Colonic mucosa (tissue), 4 donors: Measurements from ENCODE around the gene EML4. TPM values are rescaled to one million over a fixed set of nuclear protein-coding genes. Genes with fewer than 3 reads are reported as not detected.
"Not testable (repeated sequence)": the region's sequence is repeated elsewhere in the genome, so short reads cannot be mapped to it uniquely, and the experiment has no call there.

Source experiments
- DNase-seq: peaks from one replicate; pipeline ENCODE4 v3.0.0-alpha.2; 2020
- H3K27ac ChIP-seq: fragments of 200-600 bp; one replicate; pipeline ENCODE4 v1.8.0; 2021
- H3K27me3 ChIP-seq: fragments of 200-600 bp; one replicate; pipeline ENCODE4 v1.8.0; 2021
- H3K36me3 ChIP-seq: fragments of 200-600 bp; one replicate; pipeline ENCODE4 v1.8.0; 2021
- H3K4me1 ChIP-seq: fragments of 200-600 bp; one replicate; pipeline ENCODE4 v1.8.0; 2021; ENCODE audit warnings: mild to moderate bottlenecking
- H3K4me3 ChIP-seq: fragments of 200-600 bp; one replicate; pipeline ENCODE4 v1.8.0; 2021
- H3K9ac ChIP-seq, 2 donors: one replicate each; pipeline ENCODE4 v1.7.0; 2013; ENCODE audit warnings: control low read depth in 2 of 2, low read depth in 2 of 2, low read length in 2 of 2
- H3K9me3 ChIP-seq: fragments of 200-600 bp; one replicate; pipeline ENCODE4 v1.8.0; 2021
- intact Hi-C: fragments of 100-400 bp; cut with DNase I; formaldehyde crosslinking; loops from one replicate; pipeline ENCODE4 v1.14.1; 2022
- total RNA-seq, 2 donors: library from RNA; stranded (reverse); fragmentation: NEBNext Ultra II Directional in 1 of 2; extraction: Animal tissue kit (Norgen Biotek cat#: 25700) in 1 of 2; gene quantifications; one replicate each; pipeline ENCODE4 v1.2.1, GENCODE V29; 2021
- TF ChIP-seq, protein P1 (sequence below): fragments of 200-600 bp; IDR thresholded peaks from one replicate; pipeline ENCODE4 v1.8.0; 2022; ENCODE audit warnings: antibody characterized with exemption, mild to moderate bottlenecking
- donor health status: healthy.
- donor health status: DM: no; HTN: no; CAD: no.
- donor health status: DM: no; HTN: no; CAD: no.

EML4 gene
- total RNA-seq, 2 donors from 2014 or later = 82.1 to 103 TPM

DNA sequence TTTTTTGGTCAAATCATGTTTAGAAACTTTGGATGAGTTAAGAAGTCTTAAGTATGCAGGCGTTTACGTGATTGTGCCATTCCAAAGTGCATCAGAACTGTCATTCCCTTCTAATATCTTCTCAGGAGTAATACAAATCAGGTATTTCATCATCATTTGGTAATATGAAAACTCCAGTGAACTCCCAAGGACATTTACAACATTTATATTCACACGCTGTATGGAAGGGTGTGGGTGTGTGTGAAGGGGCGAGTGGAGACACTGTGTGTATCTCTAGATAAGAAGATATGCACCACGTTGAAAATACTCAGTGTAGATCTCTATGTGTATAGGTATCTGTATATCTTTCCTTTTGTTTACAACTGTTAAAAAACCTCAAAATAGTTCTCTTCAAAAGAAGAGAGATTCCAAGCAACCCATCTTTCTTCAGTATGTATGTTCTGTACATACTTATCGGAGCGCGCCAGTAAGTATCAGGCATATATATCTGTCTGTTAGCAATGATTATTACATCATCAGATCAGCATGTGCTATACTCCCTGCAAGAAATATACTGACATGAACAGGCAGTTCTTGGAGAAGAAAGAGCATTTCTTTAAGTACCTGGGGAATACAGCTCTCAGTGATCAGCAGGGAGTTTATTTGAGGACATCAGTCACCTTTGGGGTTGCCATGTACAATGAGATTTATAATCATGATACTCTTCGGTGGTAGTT is 162.6 kb downstream of the EML4 start:
- H3K36me3 ChIP-seq = no peaks in the 10 kb centered on the region

DNA sequence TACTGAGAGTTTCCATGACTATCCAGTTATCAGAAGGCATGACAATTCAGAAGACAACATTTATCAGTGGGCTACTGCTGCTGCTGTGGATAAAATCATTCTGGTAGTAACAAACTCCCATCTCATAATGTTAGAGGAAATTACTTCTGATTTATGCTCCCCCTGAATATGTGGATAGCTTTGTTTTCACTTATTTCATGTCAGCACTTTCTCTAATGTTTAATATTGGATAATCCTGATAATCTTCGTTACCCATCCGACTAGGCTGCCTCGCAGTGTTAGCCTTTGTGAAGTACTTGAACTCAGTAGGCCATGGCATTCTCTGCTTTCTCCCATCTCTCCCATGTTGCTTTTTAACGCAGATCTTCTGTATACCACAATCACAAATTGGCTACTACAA is 163.4 kb downstream of the EML4 start:
- H3K27ac ChIP-seq = no peak overlapping the region
- H3K9ac ChIP-seq = no peak overlapping the region
- TF ChIP-seq, protein P1, sequence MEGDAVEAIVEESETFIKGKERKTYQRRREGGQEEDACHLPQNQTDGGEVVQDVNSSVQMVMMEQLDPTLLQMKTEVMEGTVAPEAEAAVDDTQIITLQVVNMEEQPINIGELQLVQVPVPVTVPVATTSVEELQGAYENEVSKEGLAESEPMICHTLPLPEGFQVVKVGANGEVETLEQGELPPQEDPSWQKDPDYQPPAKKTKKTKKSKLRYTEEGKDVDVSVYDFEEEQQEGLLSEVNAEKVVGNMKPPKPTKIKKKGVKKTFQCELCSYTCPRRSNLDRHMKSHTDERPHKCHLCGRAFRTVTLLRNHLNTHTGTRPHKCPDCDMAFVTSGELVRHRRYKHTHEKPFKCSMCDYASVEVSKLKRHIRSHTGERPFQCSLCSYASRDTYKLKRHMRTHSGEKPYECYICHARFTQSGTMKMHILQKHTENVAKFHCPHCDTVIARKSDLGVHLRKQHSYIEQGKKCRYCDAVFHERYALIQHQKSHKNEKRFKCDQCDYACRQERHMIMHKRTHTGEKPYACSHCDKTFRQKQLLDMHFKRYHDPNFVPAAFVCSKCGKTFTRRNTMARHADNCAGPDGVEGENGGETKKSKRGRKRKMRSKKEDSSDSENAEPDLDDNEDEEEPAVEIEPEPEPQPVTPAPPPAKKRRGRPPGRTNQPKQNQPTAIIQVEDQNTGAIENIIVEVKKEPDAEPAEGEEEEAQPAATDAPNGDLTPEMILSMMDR = no peak
- no peaks in the 10 kb centered on the region for H3K27me3 ChIP-seq
- intact Hi-C loops = no loop called here
- no peak for DNase-seq
- H3K4me1 ChIP-seq = no peaks in the 10 kb centered on the region
- no peak overlapping the region for H3K4me3 ChIP-seq
- H3K36me3 ChIP-seq = no peaks in the 10 kb centered on the region
- H3K9me3 ChIP-seq = no peaks in the 10 kb centered on the region

More for the DNA sequence above, 162.6 kb downstream of the EML4 start:
- no peak overlapping the region for H3K9ac ChIP-seq
- TF ChIP-seq, protein P1 = no peak
- DNase-seq = no peak
- H3K4me1 ChIP-seq = no peaks in the 10 kb centered on the region
- intact Hi-C loops = no loop called here
- H3K9me3 ChIP-seq = no peaks in the 10 kb centered on the region
- no peaks in the 10 kb centered on the region for H3K27me3 ChIP-seq
- no peak overlapping the region for H3K27ac ChIP-seq
- H3K4me3 ChIP-seq = no peak overlapping the region

DNA sequence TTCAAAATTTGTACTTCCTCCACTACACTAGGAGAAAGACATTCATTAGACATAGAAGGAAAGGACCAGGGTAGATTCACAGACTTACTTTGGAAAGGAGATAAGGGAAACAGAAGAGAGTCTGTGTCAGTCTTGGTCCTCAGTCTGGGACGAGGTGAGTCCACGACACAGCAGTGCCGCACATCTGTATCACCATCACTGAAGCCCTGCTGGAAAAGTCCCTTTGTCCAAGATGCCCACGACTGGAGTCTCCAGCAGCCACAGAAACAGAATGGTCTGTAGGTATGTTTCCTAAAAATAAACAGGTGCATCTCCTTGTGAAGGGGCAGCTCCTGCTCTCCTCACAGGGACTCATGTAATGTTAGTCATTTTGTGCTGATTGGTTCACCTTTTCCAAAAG is 164.4 kb downstream of the EML4 start:
- H3K4me1 ChIP-seq = no peaks in the 10 kb centered on the region
- H3K4me3 ChIP-seq = no peak overlapping the region
- H3K27ac ChIP-seq = no peak overlapping the region
- no peak for DNase-seq
- TF ChIP-seq, protein P1 = no peak
- no peaks in the 10 kb centered on the region for H3K9me3 ChIP-seq
- no peaks in the 10 kb centered on the region for H3K27me3 ChIP-seq
- intact Hi-C loops = no loop called here
- H3K9ac ChIP-seq = no peak overlapping the region
- H3K36me3 ChIP-seq = no peaks in the 10 kb centered on the region

DNA sequence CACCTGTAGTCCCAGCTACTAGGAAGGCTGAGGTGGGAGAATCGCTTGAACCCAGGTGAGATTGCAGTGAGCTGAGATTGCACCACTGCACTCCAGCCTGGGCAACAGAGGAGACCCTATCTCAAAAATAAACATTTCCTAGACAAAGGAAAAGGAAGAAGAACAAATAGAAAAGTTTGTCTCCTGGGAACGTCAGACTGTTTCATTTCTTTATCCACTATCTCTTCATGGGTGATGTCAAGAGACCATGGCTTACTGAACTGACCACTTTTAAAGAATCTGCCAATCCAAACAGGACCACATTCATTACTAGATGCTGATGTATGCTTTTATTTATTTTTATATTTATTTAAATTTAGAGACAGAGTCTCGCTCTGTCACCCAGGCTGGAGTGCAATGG is 165.1 kb downstream of the EML4 start:
- H3K27me3 ChIP-seq = no peaks in the 10 kb centered on the region
- intact Hi-C loops = no loop called here
- no peaks in the 10 kb centered on the region for H3K36me3 ChIP-seq

DNA sequence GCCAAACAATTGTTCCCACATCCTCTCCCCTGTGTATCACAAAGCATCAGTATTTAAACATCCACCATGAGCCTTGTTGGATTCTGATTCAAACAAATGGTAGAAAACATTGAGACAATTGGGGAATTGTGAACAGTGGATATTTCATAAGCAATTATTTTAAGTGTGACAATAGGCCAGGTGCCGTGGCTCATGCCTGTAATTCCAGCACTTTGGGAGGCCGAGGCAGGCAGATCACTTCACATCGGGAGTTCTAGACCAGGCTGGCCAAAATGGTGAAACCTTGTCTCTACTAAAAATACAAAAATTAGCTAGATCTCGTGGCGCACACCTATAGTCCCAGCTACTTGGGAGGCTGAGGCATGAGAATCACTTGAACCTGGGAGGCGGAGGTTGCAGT is 165.7 kb downstream of the EML4 start:
- H3K9ac ChIP-seq, DNase-seq, H3K9me3 ChIP-seq, H3K27ac ChIP-seq, H3K36me3 ChIP-seq, intact Hi-C loops, H3K4me3 ChIP-seq, H3K27me3 ChIP-seq, H3K4me1 ChIP-seq: not testable (repeated sequence)

More for the DNA sequence above, 165.1 kb downstream of the EML4 start:
- Histone ChIP-seq H3K9me3 (no peaks in the 10 kb centered on the region), H3K9ac (no peak overlapping the region), H3K4me3 (no peak overlapping the region), H3K4me1 (no peaks in the 10 kb centered on the region), H3K27ac (no peak overlapping the region)
- DNase-seq = no peak
- TF ChIP-seq, protein P1 = no peak

DNA sequence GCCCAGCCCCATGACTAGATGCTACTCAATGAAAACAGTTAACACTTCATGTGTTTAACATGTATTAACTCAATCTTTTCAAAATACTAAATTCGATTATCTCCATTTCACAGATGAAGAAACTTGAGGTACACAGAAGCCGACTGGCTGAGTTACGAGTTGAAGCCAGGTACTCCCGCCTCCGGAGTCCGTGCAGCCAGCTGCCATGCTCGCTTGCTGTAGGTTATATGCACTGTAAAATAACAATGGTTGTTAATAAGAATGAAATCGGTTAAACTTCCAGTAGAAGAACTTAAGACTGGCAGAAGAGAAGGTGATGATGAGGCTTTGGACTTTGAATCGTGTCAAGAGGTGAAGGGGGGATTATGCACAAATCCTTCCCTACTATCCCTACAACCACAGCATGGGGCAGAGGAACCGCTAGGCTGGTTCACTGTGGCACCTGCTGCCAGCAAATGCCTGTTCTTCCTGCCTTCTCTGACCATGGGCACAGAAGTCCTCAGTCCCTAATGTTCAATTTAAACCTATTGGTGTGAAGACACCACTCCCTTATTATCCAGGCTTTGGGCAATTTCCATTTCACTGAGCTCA is 166.5 kb downstream of the EML4 start:
- no peak for DNase-seq
- no peak overlapping the region for H3K4me3 ChIP-seq
- H3K27ac ChIP-seq = no peak overlapping the region
- TF ChIP-seq, protein P1 = no peak
- no peaks in the 10 kb centered on the region for H3K9me3 ChIP-seq
- no peak overlapping the region for H3K9ac ChIP-seq
- H3K27me3 ChIP-seq = no peaks in the 10 kb centered on the region
- no peaks in the 10 kb centered on the region for H3K4me1 ChIP-seq
- H3K36me3 ChIP-seq = no peaks in the 10 kb centered on the region
- intact Hi-C loops = no loop called here
